ENCODE measurements around the gene TXNDC5.

Gene TXNDC5

DNA sequence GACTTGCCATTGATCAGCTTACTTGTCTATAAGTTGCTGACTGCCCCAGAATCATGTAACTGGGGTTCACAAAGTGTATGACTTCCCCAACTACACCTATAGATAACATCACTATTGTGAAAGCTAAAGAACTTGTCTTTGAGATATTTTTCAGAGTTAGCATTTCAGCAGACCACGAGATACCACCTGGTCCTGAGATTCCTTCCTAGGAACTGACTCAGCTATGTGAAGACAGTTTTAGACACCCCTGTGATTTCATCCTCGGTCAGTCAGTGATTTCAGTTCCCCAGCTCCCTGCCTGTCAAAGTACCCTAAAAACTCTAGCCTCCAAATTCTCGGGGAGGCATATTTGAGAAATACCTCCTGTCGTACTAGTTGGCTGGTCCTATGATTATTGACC lies 62.4 kb downstream of the TXNDC5 start:
- DNase-seq = no peak

DNA sequence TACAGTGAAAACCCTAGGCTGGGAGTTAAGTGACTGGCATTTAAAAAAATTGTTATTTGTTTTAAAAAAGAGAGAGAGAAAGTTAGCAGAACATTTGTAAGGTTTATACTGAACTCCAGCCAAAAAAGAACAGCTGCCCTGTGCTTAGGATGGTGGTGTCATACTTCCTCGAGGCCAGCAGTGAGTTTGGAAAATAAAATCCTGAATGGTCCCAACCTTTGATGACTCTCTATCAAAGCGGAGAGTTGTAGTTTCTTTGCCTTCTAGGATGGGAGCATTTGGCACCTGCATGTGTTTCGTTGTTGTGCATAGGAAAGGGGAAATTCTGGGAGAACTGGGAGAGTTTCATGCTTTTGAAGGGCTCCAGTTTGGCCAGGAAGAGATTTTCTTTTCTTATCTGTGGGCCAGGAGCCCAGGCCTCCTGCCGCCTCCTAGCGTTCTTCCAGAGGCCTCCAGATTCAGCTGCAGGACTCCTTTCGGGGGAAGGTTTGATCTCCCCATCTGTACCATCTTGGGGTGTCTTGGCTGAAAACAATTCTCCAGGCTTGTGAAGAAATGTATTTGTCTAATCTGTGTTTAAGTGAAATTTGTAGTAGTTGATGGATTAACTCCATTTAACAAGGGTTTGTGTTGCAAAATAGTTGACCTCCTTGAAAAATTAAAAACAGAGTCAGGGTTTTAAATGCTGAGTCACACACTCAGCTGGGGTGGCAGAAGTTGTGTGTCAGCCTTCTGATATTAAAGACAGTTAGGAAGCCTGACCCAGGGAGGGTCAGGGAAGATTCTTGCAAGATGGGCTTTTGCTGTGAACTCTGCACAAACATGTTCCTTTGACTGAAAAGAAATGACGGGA lies 63.4 kb downstream of the TXNDC5 start:
- no peak for DNase-seq

- DNase-seq = no peak
These were observed 68.7 kb downstream of the TXNDC5 start for GRCh38 chr6:7841781-7842468.

DNA sequence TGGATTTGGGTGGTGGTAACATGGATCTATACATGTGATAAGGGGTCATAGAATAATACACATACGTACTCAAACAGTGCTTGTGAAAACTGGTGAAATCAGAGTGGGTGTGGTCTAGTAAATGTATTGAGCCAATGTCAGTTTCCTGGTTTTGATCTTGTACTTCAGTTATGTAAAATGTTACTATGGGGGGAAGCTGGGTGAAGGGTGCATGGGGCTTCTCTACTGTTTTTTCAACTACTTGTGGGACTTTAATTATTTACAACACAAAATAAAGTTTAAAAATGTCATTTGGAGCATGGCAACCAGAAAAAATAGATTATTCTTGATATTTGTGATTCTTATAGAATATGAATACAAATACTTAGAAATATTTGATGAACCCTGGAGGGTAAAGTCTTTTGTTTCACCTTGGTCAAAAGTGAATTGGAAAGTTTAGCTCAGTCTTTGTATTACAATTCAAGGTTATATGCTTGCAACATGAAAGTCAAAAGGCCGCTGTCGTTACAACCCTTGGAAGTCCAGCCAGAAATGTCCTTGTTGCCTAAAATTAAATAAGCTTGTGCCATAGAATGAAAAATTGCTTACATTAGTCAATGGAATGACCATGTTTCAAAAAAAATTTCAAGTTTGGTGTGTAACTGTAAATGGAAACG lies 74.1 kb downstream of the TXNDC5 start:
- DNase-seq = no peak

- no peak for DNase-seq
These were observed 76.9 kb downstream of the TXNDC5 start for GRCh38 chr6:7833751-7834070.

GRCh38 chr6:7832904-7833750 lies 77.5 kb downstream of the TXNDC5 start:
- no peak for DNase-seq

Data from activated naive CD4-positive, alpha-beta T cell (primary cell).